ENCODE results near the gene AKR7A2. TPM values are rescaled to one million over a fixed set of nuclear protein-coding genes. Genes with fewer than 3 reads are reported as not detected.
"Not testable (repeated sequence)": the region's sequence is repeated elsewhere in the genome, so short reads cannot be mapped to it uniquely, and the experiment has no call there.

Gene AKR7A2
- total and polyA plus RNA-seq, 3 donors from 2014 or later, result 73.0 to 141 (median 83.3) TPM

- intact Hi-C loops (cut with DNase I; ENCODE audit: low total_unique reads), result no loop called here
- 59 to 67% methylated on average over 15 of the region's 15 CpGs for WGBS, 2 donors
- Histone ChIP-seq H3K27ac (no peak overlapping the region), H3K9me3 (no peaks in the 10 kb centered on the region), H3K27me3 (no peaks in the 10 kb centered on the region), H3K4me1 (peaks cover 15% of the 10 kb centered on the region), H3K4me3 (no peak overlapping the region), H3K36me3 (ENCODE audit: low read depth, missing control alignments) (no peaks in the 10 kb centered on the region)
- TF ChIP-seq CTCF (IDR thresholded peaks at IDR 0.05), result no peak
- TF ChIP-seq POLR2A (IDR thresholded peaks at IDR 0.05), result no peak
- DNase-seq, result no peak
These were observed 54.6 kb downstream of the AKR7A2 start for GRCh38 chr1:19257178-19257914.

GRCh38 chr1:19256301-19256700 is 55.6 kb downstream of the AKR7A2 start:
- intact Hi-C loops (cut with DNase I; ENCODE audit: low total_unique reads); DNase-seq; H3K36me3 ChIP-seq (ENCODE audit: low read depth, missing control alignments); H3K27ac ChIP-seq; H3K4me3 ChIP-seq; H3K27me3 ChIP-seq; H3K9me3 ChIP-seq: not testable (repeated sequence)
- WGBS, 2 donors, result 86 to 97% methylated on average over 5 of the region's 5 CpGs
- H3K4me1 ChIP-seq, result peaks cover 17% of the 10 kb centered on the region

- TF ChIP-seq CTCF (IDR thresholded peaks at IDR 0.05) (no peak), POLR2A (IDR thresholded peaks at IDR 0.05) (no peak)
- intact Hi-C loops (cut with DNase I; ENCODE audit: low total_unique reads), result no loop called here
- H3K9me3 ChIP-seq, result no peaks in the 10 kb centered on the region
- no peaks in the 10 kb centered on the region for H3K36me3 ChIP-seq (ENCODE audit: low read depth, missing control alignments)
- no peak for DNase-seq
- no peak overlapping the region for H3K27ac ChIP-seq
- no peak overlapping the region for H3K4me3 ChIP-seq
- H3K27me3 ChIP-seq, result no peaks in the 10 kb centered on the region
- 76 to 81% methylated on average over 4 of the region's 4 CpGs for WGBS, 2 donors
- peaks cover 22% of the 10 kb centered on the region for H3K4me1 ChIP-seq
These were observed 56.7 kb downstream of the AKR7A2 start for GRCh38 chr1:19255288-19255687.

DNA sequence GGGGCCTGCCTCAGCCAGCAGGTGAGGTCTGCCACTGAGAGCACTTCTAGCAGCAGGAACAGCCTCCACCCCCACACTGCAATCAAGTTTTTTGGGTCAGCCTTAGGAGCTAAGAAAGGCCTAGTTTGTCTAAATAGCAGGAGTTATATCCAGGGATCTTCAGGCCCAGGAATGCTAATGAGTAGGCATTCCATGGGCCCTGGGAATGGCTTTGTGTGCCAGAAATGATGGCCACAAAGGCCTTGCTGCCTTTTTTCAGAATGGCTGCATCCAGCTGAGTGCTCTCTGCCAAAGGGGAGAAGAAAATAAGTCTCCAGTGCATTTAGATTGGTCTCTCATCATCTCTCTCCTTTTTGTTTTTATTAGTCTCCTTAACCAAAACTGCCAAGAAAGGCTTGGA is 57.5 kb downstream of the AKR7A2 start:
- H3K36me3 ChIP-seq (ENCODE audit: low read depth, missing control alignments), result no peaks in the 10 kb centered on the region
- H3K4me1 ChIP-seq, result peaks cover 25% of the 10 kb centered on the region
- no peak overlapping the region for H3K27ac ChIP-seq
- no peak overlapping the region for H3K4me3 ChIP-seq
- intact Hi-C loops (cut with DNase I; ENCODE audit: low total_unique reads), result no loop called here
- no peaks in the 10 kb centered on the region for H3K27me3 ChIP-seq
- H3K9me3 ChIP-seq, result no peaks in the 10 kb centered on the region
- no peak for TF ChIP-seq POLR2A (IDR thresholded peaks at IDR 0.05)
- no peak for TF ChIP-seq CTCF (IDR thresholded peaks at IDR 0.05)
- DNase-seq, result no peak

Small RNA genes lying within 50 kb of the gene (small RNA-seq; reads per million reads assigned to genes)
- 0 reads per million in 2 donors for gene RNU6-1099P

Other genes with a start within 250 kb of the AKR7A2 start
- 100 to 1,000 TPM; 613 to 708 TPM for gene UBR4, start 101.9 kb downstream of the AKR7A2 start, total RNA-seq
- 301 TPM for gene UBR4, start 101.9 kb downstream of the AKR7A2 start, polyA plus RNA-seq (ENCODE audit: insufficient read depth, low read depth, low replicate concordance)
- 100 to 1,000 TPM in 1 of 2 donors, 10 to 100 TPM in 1; 79.0 to 114 TPM for gene EMC1, start 60.6 kb downstream of the AKR7A2 start, total RNA-seq
- 41.9 TPM for gene EMC1, start 60.6 kb downstream of the AKR7A2 start, polyA plus RNA-seq (ENCODE audit: insufficient read depth, low read depth, low replicate concordance)
- gene MRTO4, start 60.3 kb downstream of the AKR7A2 start, total RNA-seq, result 10 to 100 TPM; 25.8 to 36.9 TPM
- 46.4 TPM for gene MRTO4, start 60.3 kb downstream of the AKR7A2 start, polyA plus RNA-seq (ENCODE audit: insufficient read depth, low read depth, low replicate concordance)
- 1 to 10 TPM; 6.2 to 6.5 TPM for gene AKR7A3, start 23.4 kb downstream of the AKR7A2 start, total RNA-seq
- 2.3 TPM for gene AKR7A3, start 23.4 kb downstream of the AKR7A2 start, polyA plus RNA-seq (ENCODE audit: insufficient read depth, low read depth, low replicate concordance)
- 10 to 100 TPM; 61.1 to 66.0 TPM for gene SLC66A1, start 182 bp upstream of the AKR7A2 start, total RNA-seq
- 27.9 TPM for gene SLC66A1, start 182 bp upstream of the AKR7A2 start, polyA plus RNA-seq (ENCODE audit: insufficient read depth, low read depth, low replicate concordance)
- 100 to 1,000 TPM; 147 to 207 TPM for gene CAPZB, start 173.4 kb upstream of the AKR7A2 start, total RNA-seq
- gene CAPZB, start 173.4 kb upstream of the AKR7A2 start, polyA plus RNA-seq (ENCODE audit: insufficient read depth, low read depth, low replicate concordance), result 502 TPM

Data from testis (tissue), 3 donors.